Measurements from ENCODE around the gene TDP1.

Gene TDP1

GRCh38 chr14:89977668-89978067 is 21.9 kb downstream of the TDP1 start:
- H3K9me3 ChIP-seq (ENCODE audit: control insufficient read depth, insufficient read depth, low read length) = no peaks in the 10 kb centered on the region
- H3K27me3 ChIP-seq (ENCODE audit: control insufficient read depth, insufficient read depth, low read length) = no peaks in the 10 kb centered on the region
- H3K36me3 ChIP-seq (ENCODE audit: control insufficient read depth, insufficient read depth, low read length) = peaks cover 12% of the 10 kb centered on the region
- no peak overlapping the region for H3K9ac ChIP-seq (ENCODE audit: low read depth, low read length)
- H3K4me3 ChIP-seq (ENCODE audit: low read depth, low read length) = no peak overlapping the region
- no peaks in the 10 kb centered on the region for H3K4me1 ChIP-seq (ENCODE audit: control insufficient read depth, insufficient read depth, low read length)

- H3K4me3 ChIP-seq (ENCODE audit: low read depth, low read length) = no peak overlapping the region
- no peaks in the 10 kb centered on the region for H3K27me3 ChIP-seq (ENCODE audit: control insufficient read depth, insufficient read depth, low read length)
- H3K4me1 ChIP-seq (ENCODE audit: control insufficient read depth, insufficient read depth, low read length) = no peaks in the 10 kb centered on the region
- H3K9ac ChIP-seq (ENCODE audit: low read depth, low read length) = no peak overlapping the region
- peaks cover 12% of the 10 kb centered on the region for H3K36me3 ChIP-seq (ENCODE audit: control insufficient read depth, insufficient read depth, low read length)
- H3K9me3 ChIP-seq (ENCODE audit: control insufficient read depth, insufficient read depth, low read length) = no peaks in the 10 kb centered on the region
Observed at GRCh38 chr14:89978656-89979055, 22.9 kb downstream of the TDP1 start.

- no peak overlapping the region for H3K4me3 ChIP-seq (ENCODE audit: low read depth, low read length)
- no peak overlapping the region for H3K9ac ChIP-seq (ENCODE audit: low read depth, low read length)
- no peaks in the 10 kb centered on the region for H3K9me3 ChIP-seq (ENCODE audit: control insufficient read depth, insufficient read depth, low read length)
- H3K36me3 ChIP-seq (ENCODE audit: control insufficient read depth, insufficient read depth, low read length) = peaks cover 3% of the 10 kb centered on the region
- H3K27me3 ChIP-seq (ENCODE audit: control insufficient read depth, insufficient read depth, low read length) = no peaks in the 10 kb centered on the region
- H3K4me1 ChIP-seq (ENCODE audit: control insufficient read depth, insufficient read depth, low read length) = peaks cover 22% of the 10 kb centered on the region
Observed at GRCh38 chr14:89983375-89983774, 27.6 kb downstream of the TDP1 start.

GRCh38 chr14:89986462-89987160 is 30.9 kb downstream of the TDP1 start:
- H3K4me3 ChIP-seq (ENCODE audit: low read depth, low read length) = no peak overlapping the region
- no peaks in the 10 kb centered on the region for H3K9me3 ChIP-seq (ENCODE audit: control insufficient read depth, insufficient read depth, low read length)
- no peaks in the 10 kb centered on the region for H3K27me3 ChIP-seq (ENCODE audit: control insufficient read depth, insufficient read depth, low read length)
- H3K36me3 ChIP-seq (ENCODE audit: control insufficient read depth, insufficient read depth, low read length) = peaks cover 3% of the 10 kb centered on the region
- H3K4me1 ChIP-seq (ENCODE audit: control insufficient read depth, insufficient read depth, low read length) = peaks cover 23% of the 10 kb centered on the region
- H3K9ac ChIP-seq (ENCODE audit: low read depth, low read length) = peak overlapping the region; percentile 16

- Histone ChIP-seq H3K4me1 (ENCODE audit: control insufficient read depth, insufficient read depth, low read length) (peaks cover 23% of the 10 kb centered on the region), H3K4me3 (ENCODE audit: low read depth, low read length) (no peak overlapping the region), H3K36me3 (ENCODE audit: control insufficient read depth, insufficient read depth, low read length) (peaks cover 3% of the 10 kb centered on the region), H3K9me3 (ENCODE audit: control insufficient read depth, insufficient read depth, low read length) (no peaks in the 10 kb centered on the region), H3K9ac (ENCODE audit: low read depth, low read length) (no peak overlapping the region), H3K27me3 (ENCODE audit: control insufficient read depth, insufficient read depth, low read length) (no peaks in the 10 kb centered on the region)
Observed at GRCh38 chr14:89987161-89987475, 31.4 kb downstream of the TDP1 start.

- Histone ChIP-seq H3K9ac (ENCODE audit: low read depth, low read length) (no peak overlapping the region), H3K36me3 (ENCODE audit: control insufficient read depth, insufficient read depth, low read length) (peaks cover 3% of the 10 kb centered on the region), H3K27me3 (ENCODE audit: control insufficient read depth, insufficient read depth, low read length) (no peaks in the 10 kb centered on the region), H3K4me1 (ENCODE audit: control insufficient read depth, insufficient read depth, low read length) (peaks cover 23% of the 10 kb centered on the region), H3K4me3 (ENCODE audit: low read depth, low read length) (no peak overlapping the region), H3K9me3 (ENCODE audit: control insufficient read depth, insufficient read depth, low read length) (no peaks in the 10 kb centered on the region)
Observed at GRCh38 chr14:89988787-89989186, 33.1 kb downstream of the TDP1 start.

- H3K4me1 ChIP-seq (ENCODE audit: control insufficient read depth, insufficient read depth, low read length) = peaks cover 23% of the 10 kb centered on the region
- no peaks in the 10 kb centered on the region for H3K27me3 ChIP-seq (ENCODE audit: control insufficient read depth, insufficient read depth, low read length)
- no peaks in the 10 kb centered on the region for H3K9me3 ChIP-seq (ENCODE audit: control insufficient read depth, insufficient read depth, low read length)
- no peak overlapping the region for H3K4me3 ChIP-seq (ENCODE audit: low read depth, low read length)
- no peak overlapping the region for H3K9ac ChIP-seq (ENCODE audit: low read depth, low read length)
- H3K36me3 ChIP-seq (ENCODE audit: control insufficient read depth, insufficient read depth, low read length) = peaks cover 3% of the 10 kb centered on the region
Observed at GRCh38 chr14:89990218-89990617, 34.5 kb downstream of the TDP1 start.

GRCh38 chr14:89990623-89991275 is 35.0 kb downstream of the TDP1 start:
- Histone ChIP-seq H3K9me3 (ENCODE audit: control insufficient read depth, insufficient read depth, low read length) (no peaks in the 10 kb centered on the region), H3K4me3 (ENCODE audit: low read depth, low read length) (no peak overlapping the region), H3K9ac (ENCODE audit: low read depth, low read length) (no peak overlapping the region), H3K36me3 (ENCODE audit: control insufficient read depth, insufficient read depth, low read length) (peaks cover 3% of the 10 kb centered on the region), H3K4me1 (ENCODE audit: control insufficient read depth, insufficient read depth, low read length) (peaks cover 23% of the 10 kb centered on the region), H3K27me3 (ENCODE audit: control insufficient read depth, insufficient read depth, low read length) (no peaks in the 10 kb centered on the region)

GRCh38 chr14:89992273-89992672 is 36.5 kb downstream of the TDP1 start:
- Histone ChIP-seq H3K9me3 (ENCODE audit: control insufficient read depth, insufficient read depth, low read length) (no peaks in the 10 kb centered on the region), H3K27me3 (ENCODE audit: control insufficient read depth, insufficient read depth, low read length) (no peaks in the 10 kb centered on the region), H3K36me3 (ENCODE audit: control insufficient read depth, insufficient read depth, low read length) (no peaks in the 10 kb centered on the region), H3K9ac (ENCODE audit: low read depth, low read length) (no peak overlapping the region), H3K4me3 (ENCODE audit: low read depth, low read length) (no peak overlapping the region), H3K4me1 (ENCODE audit: control insufficient read depth, insufficient read depth, low read length) (peaks cover 12% of the 10 kb centered on the region)

- Histone ChIP-seq H3K27me3 (ENCODE audit: control insufficient read depth, insufficient read depth, low read length) (no peaks in the 10 kb centered on the region), H3K4me1 (ENCODE audit: control insufficient read depth, insufficient read depth, low read length) (no peaks in the 10 kb centered on the region), H3K4me3 (ENCODE audit: low read depth, low read length) (no peak overlapping the region), H3K36me3 (ENCODE audit: control insufficient read depth, insufficient read depth, low read length) (peaks cover 1% of the 10 kb centered on the region), H3K9ac (ENCODE audit: low read depth, low read length) (no peak overlapping the region), H3K9me3 (ENCODE audit: control insufficient read depth, insufficient read depth, low read length) (no peaks in the 10 kb centered on the region)
Observed at GRCh38 chr14:89996963-89997362, 41.2 kb downstream of the TDP1 start.

- H3K4me1 ChIP-seq (ENCODE audit: control insufficient read depth, insufficient read depth, low read length) = no peaks in the 10 kb centered on the region
- no peak overlapping the region for H3K9ac ChIP-seq (ENCODE audit: low read depth, low read length)
- H3K27me3 ChIP-seq (ENCODE audit: control insufficient read depth, insufficient read depth, low read length) = no peaks in the 10 kb centered on the region
- H3K9me3 ChIP-seq (ENCODE audit: control insufficient read depth, insufficient read depth, low read length) = no peaks in the 10 kb centered on the region
- peaks cover 2% of the 10 kb centered on the region for H3K36me3 ChIP-seq (ENCODE audit: control insufficient read depth, insufficient read depth, low read length)
- no peak overlapping the region for H3K4me3 ChIP-seq (ENCODE audit: low read depth, low read length)
Observed at GRCh38 chr14:90000935-90001334, 45.2 kb downstream of the TDP1 start.

- Histone ChIP-seq H3K4me1 (ENCODE audit: control insufficient read depth, insufficient read depth, low read length) (no peaks in the 10 kb centered on the region), H3K27me3 (ENCODE audit: control insufficient read depth, insufficient read depth, low read length) (no peaks in the 10 kb centered on the region), H3K9ac (ENCODE audit: low read depth, low read length) (no peak overlapping the region), H3K4me3 (ENCODE audit: low read depth, low read length) (no peak overlapping the region), H3K9me3 (ENCODE audit: control insufficient read depth, insufficient read depth, low read length) (no peaks in the 10 kb centered on the region), H3K36me3 (ENCODE audit: control insufficient read depth, insufficient read depth, low read length) (peaks cover 2% of the 10 kb centered on the region)
Observed at GRCh38 chr14:90003526-90004307, 48.0 kb downstream of the TDP1 start.

Measured in iPS-15b (cell line).